Small intestine (tissue), 7 donors: ENCODE data around the gene BCCIP. TPM values are rescaled to one million over a fixed set of nuclear protein-coding genes. Genes with fewer than 3 reads are reported as not detected.
A peak's percentile ranks its signal among the peaks of the same experiment; 100 is the strongest.

ENCODE experiments used
- DNase-seq, 2 donors: peaks; one replicate each; pipeline versions ENCODE4 v3.0.0 to v3.0.0-alpha.2; 2013
- FAIRE-seq: peaks from 2 replicates; lab custom pipeline; 2012; peaks lifted over from hg19 to GRCh38; lab: Jason Lieb, UNC
- H3K27ac ChIP-seq, 3 donors: one replicate each; pipeline ENCODE4 v1.5.1; 2013; ENCODE audit warnings: low read length in 2 of 3, mild to moderate bottlenecking in 2 of 3, control low read depth in 1 of 3, inconsistent platforms in 1 of 3, low read depth in 1 of 3, moderate library complexity in 1 of 3
- H3K27me3 ChIP-seq, 3 donors: one replicate each; pipeline ENCODE4 v1.6.1; 2013; ENCODE audit warnings: low read length in 3 of 3, inconsistent platforms in 1 of 3; ENCODE audit not compliant: control insufficient read depth in 3 of 3, insufficient read depth in 3 of 3
- H3K36me3 ChIP-seq, 3 donors: one replicate each; pipeline ENCODE4 v1.6.1; 2013; ENCODE audit warnings: low read length in 3 of 3, inconsistent platforms in 1 of 3, low read depth in 1 of 3, mild to moderate bottlenecking in 1 of 3, moderate library complexity in 1 of 3; ENCODE audit not compliant: control insufficient read depth in 3 of 3, insufficient read depth in 2 of 3
- H3K4me1 ChIP-seq, 3 donors: one replicate each; pipeline ENCODE4 v1.6.1; 2013; ENCODE audit warnings: low read length in 2 of 3, inconsistent platforms in 1 of 3, low read depth in 1 of 3, mild to moderate bottlenecking in 1 of 3, moderate library complexity in 1 of 3; ENCODE audit not compliant: control insufficient read depth in 3 of 3, insufficient read depth in 2 of 3
- H3K4me3 ChIP-seq, 3 donors: one replicate each; pipeline ENCODE4 v1.5.1; 2013; ENCODE audit warnings: low read length in 3 of 3, control low read depth in 1 of 3, inconsistent platforms in 1 of 3, low read depth in 1 of 3, mild to moderate bottlenecking in 1 of 3, moderate library complexity in 1 of 3
- H3K9me3 ChIP-seq, 2 donors: one replicate each; pipeline ENCODE4 v1.6.1; 2013; ENCODE audit warnings: low read depth in 1 of 2, low read length in 1 of 2; ENCODE audit not compliant: control insufficient read depth in 2 of 2, insufficient read depth in 1 of 2
- WGBS, 3 donors: extraction: QIAGEN DNeasy Blood & Tissue Kit; methylation state at CpG; one replicate each; pipeline ENCODE4 v1.1.7; 2013; 5-methylcytosine and 5-hydroxymethylcytosine counted together
- polyA plus RNA-seq, 4 donors: library from polyadenylated mRNA; stranded (reverse) in 3 of 4; unstranded in 1 of 4; fragments of 200-250 nt in 3 of 4; fragments of 120-200 nt in 1 of 4; gene quantifications; one replicate each; pipeline versions ENCODE4 v1.2.1 to v1.2.3, GENCODE V29; 2013
- donor health status: healthy with polysubstance abuse.
- donor health status: control.
- donor health status: control.
- donor health status: Bipolar disorder and iron deficiency.
- donor health status: healthy.

BCCIP gene
- polyA plus RNA-seq, 4 donors = 46.7 to 64.9 (median 55.3) TPM

DNA sequence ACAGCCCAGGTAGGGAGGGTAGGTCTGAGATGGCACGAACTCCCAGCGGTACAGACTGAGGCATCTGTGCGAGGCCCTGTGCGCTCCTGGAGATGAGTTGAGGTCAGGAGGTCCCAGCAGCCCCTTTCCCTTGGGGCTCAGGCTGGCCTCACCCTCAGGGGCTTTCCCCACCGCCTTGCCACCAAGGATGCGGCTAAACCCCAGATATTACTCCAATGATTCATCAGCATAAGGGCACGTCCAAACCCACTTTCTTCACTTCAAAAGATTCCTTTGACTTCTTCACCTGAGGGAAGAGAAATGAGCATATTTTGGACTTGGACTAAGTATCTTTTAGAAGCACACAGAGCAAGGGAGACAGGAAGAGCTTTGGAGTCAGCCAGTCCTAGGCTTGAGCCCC, 20.6 kb upstream of the BCCIP start:
- DNase-seq (no peak), FAIRE-seq (no peak)
- H3K36me3 ChIP-seq = peaks cover 10 to 38% (median 17%) of the 10 kb centered on the region in 3 donors
- H3K27ac ChIP-seq = no peak overlapping the region
- no peak overlapping the region for H3K4me3 ChIP-seq
- H3K9me3 ChIP-seq = no peaks in the 10 kb centered on the region
- H3K4me1 ChIP-seq = no peaks in the 10 kb centered on the region
- H3K27me3 ChIP-seq = no peaks in the 10 kb centered on the region
- WGBS, 3 donors = 91 to 97% (median 96%) methylated on average over 7 of the region's 7 CpGs

DNA sequence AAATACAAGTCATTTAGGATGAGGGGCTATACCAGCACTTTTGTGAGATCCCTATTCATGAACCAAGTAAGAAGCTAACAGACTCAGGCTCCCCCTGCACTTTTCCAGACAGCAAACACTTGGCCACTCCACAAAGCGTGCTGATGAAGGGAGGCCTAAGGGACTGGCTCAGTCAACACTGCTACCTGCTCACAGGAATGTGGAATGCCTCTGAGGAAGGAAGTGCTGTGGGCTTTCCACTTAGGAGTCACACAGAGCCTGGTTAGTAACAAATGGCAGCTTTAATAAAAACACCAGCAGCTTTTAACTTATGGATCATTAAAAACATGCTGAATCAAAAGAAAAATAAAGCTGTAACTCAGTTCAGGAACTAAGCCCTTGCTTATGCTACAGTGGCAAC, 15.3 kb upstream of the BCCIP start:
- H3K27me3 ChIP-seq = no peaks in the 10 kb centered on the region
- peaks cover 11 to 27% (median 18%) of the 10 kb centered on the region in 3 donors for H3K36me3 ChIP-seq
- WGBS, 3 donors = 97 to 100% (median 100%) methylated on average over 1 of the region's 1 CpG
- no peak overlapping the region for H3K27ac ChIP-seq
- no peaks in the 10 kb centered on the region for H3K4me1 ChIP-seq
- no peak for FAIRE-seq
- DNase-seq = no peak
- H3K9me3 ChIP-seq = no peaks in the 10 kb centered on the region
- no peak overlapping the region for H3K4me3 ChIP-seq

DNA sequence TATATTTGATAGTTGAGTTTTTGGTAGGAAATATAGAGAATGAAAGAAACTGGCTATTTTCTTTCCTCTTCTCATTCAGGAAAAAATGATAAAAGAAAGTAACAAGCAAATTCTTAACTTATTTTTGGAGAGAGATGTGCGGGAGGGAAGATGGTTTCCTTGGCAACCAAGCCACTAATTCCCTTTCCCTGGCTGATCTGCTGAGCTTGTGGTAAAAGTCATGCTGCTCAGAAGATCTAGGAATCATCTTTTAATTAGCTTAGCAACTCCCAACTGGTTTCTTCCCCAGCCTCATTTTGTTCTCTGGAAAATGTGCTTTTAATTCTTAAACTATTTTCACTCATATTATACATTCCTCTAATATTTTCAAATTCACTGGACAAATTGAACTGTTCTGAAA, 12.1 kb upstream of the BCCIP start:
- Histone ChIP-seq H3K27me3 (no peaks in the 10 kb centered on the region), H3K36me3 (peaks cover 8 to 26% (median 13%) of the 10 kb centered on the region in 3 donors), H3K4me3 (no peak overlapping the region), H3K27ac (no peak overlapping the region), H3K4me1 (no peaks in the 10 kb centered on the region), H3K9me3 (no peaks in the 10 kb centered on the region)
- DNase-seq (no peak), FAIRE-seq (no peak)
- WGBS, 3 donors = 85 to 100% (median 94%) methylated on average over 1 of the region's 1 CpG

DNA sequence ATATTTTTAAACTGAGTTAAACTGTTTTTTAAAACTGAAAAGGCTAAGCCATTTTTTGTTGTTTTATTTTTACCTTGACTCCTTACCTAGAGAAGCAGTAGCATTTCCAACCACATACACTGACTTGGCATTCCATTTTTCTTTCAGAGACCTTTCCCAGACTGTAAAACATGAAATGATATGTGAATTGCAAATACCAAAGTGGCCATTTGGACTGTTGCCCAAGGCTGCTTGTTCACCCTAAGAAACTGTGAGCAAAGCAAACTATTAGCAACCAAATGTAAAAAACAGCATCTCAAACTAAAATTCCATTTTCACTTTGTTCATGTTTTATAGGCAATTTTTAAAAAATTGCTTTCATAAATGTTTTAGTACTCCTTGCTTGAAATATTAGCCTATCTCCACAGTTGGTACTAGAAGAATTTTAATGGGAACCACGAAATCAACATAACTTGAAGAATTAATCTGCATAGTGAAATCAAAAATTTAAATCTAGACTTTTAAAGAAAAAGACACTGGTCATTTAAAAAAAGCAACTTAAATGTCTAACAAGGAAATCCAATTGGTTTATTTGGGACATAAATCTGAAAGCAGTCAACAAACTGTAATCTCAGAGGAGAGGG, 11.1 kb upstream of the BCCIP start:
- no peaks in the 10 kb centered on the region for H3K9me3 ChIP-seq
- DNase-seq (no peak), FAIRE-seq (no peak)
- no peaks in the 10 kb centered on the region for H3K4me1 ChIP-seq
- H3K27me3 ChIP-seq = no peaks in the 10 kb centered on the region
- no peak overlapping the region for H3K27ac ChIP-seq
- no peak overlapping the region for H3K4me3 ChIP-seq
- 90 to 96% (median 94%) methylated on average over 1 of the region's 1 CpG for WGBS, 3 donors
- H3K36me3 ChIP-seq = peaks cover 5 to 26% (median 9%) of the 10 kb centered on the region in 3 donors

DNA sequence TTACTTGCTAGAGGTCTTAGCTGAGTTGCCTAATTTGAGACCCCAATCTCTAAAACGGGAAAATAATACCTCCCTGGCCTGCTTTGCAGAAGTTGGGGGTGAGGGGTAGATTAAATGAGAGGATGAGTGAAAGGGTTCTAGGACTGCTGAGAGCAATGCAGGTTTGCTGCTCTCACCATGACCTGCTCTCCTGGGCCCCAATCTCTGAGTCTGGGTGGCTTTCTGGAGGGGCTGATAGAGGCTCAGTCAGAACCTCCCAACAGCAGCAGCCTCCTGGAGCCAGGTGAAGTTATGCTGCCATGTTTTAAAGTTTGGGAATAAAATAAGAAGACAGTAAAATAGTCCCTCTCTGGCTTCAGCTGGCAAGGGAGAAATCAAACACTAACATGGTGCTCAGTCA, 7.6 kb upstream of the BCCIP start:
- DNase-seq = no peak
- WGBS, 3 donors = 0 to 42% (median 9%) methylated on average over 1 of the region's 1 CpG

DNA sequence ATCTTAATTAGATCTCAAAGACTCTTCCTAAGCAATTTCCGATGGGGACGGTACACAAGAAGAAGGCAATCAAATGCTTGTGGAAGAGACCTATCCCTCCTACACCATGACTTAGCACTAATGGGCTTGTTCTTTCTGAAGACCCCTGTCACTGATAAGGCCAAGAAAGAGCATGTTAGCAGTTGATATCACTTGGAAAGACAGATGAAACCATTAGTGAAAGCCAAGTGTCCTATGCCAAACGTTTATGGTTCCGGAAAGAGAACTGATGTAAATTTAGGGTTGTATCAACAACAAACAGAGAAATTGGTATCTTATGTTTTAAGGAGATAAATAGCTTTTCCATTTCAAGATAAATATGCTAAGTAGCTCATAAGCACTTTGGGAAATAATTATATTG, 6.8 kb upstream of the BCCIP start:
- FAIRE-seq = no peak
- no peaks in the 10 kb centered on the region for H3K27me3 ChIP-seq
- no peak for DNase-seq
- H3K4me1 ChIP-seq = peaks cover 0 to 6% (median 0%) of the 10 kb centered on the region in 3 donors
- WGBS, 3 donors = 83 to 92% (median 89%) methylated on average over 4 of the region's 4 CpGs
- peaks cover 2 to 15% (median 4%) of the 10 kb centered on the region in 3 donors for H3K36me3 ChIP-seq
- no peak overlapping the region for H3K4me3 ChIP-seq
- H3K27ac ChIP-seq = no peak overlapping the region
- H3K9me3 ChIP-seq = no peaks in the 10 kb centered on the region

More for the DNA sequence above, 7.6 kb upstream of the BCCIP start:
- FAIRE-seq = no peak
- Histone ChIP-seq H3K9me3 (no peaks in the 10 kb centered on the region), H3K27ac (no peak overlapping the region), H3K4me3 (no peak overlapping the region), H3K27me3 (no peaks in the 10 kb centered on the region), H3K36me3 (peaks cover 4 to 16% (median 6%) of the 10 kb centered on the region in 3 donors), H3K4me1 (peaks cover 0 to 6% (median 0%) of the 10 kb centered on the region in 3 donors)

DNA sequence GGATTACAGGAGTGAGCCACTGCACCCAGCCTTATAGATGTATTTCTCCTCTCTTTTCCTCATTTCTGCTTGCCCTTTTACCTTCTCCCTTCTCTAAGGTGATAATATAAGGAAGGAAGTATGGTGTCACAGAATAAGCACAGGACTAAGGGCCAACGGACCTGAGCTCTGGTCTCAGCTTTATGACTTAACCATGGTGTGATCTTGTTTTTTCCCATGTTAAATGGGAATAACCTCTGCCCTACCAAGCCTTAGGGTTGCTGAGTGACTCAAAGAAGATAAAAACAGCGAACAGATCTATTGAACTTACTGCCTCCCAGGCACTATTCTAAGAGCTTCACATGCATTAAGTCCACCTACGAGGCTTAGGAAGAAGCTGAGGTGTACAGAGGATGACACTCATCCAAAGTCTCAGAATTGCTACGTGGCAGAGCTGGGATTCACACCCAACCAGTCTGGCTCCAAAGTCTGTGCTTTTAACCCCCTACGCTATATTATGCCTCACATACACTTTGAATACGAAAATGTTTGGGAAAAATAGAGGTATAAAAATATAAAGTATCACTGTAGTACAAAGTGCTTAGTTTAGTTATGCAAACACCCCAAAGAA, 5.9 kb upstream of the BCCIP start:
- 82 to 88% (median 85%) methylated on average over 6 of the region's 6 CpGs for WGBS, 3 donors
- H3K27me3 ChIP-seq = no peaks in the 10 kb centered on the region
- FAIRE-seq = no peak

DNA sequence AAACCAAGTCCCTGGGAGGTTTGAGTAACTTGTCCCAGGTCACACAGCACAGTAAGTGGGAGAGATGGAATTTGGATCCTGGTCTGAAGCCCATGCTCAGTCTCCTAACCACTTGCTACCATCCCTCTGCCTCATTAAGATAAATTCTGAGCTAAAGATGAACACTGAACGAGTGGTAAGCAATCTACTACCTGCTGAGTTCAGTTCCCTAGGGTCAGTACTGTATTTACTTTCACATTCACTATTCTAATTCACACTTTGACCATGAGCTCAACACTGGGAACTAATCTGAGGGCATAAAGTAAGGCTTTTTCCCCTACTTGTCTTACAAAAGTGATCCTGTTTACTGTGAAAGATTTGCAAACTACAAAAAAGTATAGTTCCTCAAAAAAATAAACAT, 2.6 kb upstream of the BCCIP start:
- FAIRE-seq = no peak
- no peaks in the 10 kb centered on the region for H3K27me3 ChIP-seq

More for the DNA sequence above, 5.9 kb upstream of the BCCIP start:
- no peaks in the 10 kb centered on the region for H3K9me3 ChIP-seq
- H3K4me1 ChIP-seq = peaks cover 0 to 6% (median 6%) of the 10 kb centered on the region in 3 donors
- DNase-seq = no peak
- no peak overlapping the region for H3K27ac ChIP-seq
- H3K4me3 ChIP-seq = no peak overlapping the region
- peaks cover 2 to 15% (median 4%) of the 10 kb centered on the region in 3 donors for H3K36me3 ChIP-seq

More for the DNA sequence above, 2.6 kb upstream of the BCCIP start:
- H3K27ac ChIP-seq = peak overlapping the region in 1 of 3 donors; percentile 22
- peaks cover 0 to 12% (median 8%) of the 10 kb centered on the region in 3 donors for H3K4me1 ChIP-seq
- no peaks in the 10 kb centered on the region for H3K9me3 ChIP-seq
- WGBS, 3 donors = 4 to 38% (median 22%) methylated on average over 1 of the region's 1 CpG
- DNase-seq = peak; percentile 23 to 55
- H3K4me3 ChIP-seq = no peak overlapping the region
- H3K36me3 ChIP-seq = peaks cover 0 to 4% (median 0%) of the 10 kb centered on the region in 3 donors
